ENCODE measurements around the gene ARG2.

- TF ChIP-seq CHD1 (IDR thresholded peaks at IDR 0.05; ENCODE audit: low read length): no peak
- no peak for TF ChIP-seq RCOR1 (IDR thresholded peaks at IDR 0.05; ENCODE audit: borderline replicate concordance in 1 of 2, low read depth in 2 of 2, low read length in 2 of 2)
- TF ChIP-seq JUNB (CRISPR knock-in tag; conservative IDR thresholded peaks at IDR 0.05): no peak
- no peak for TF ChIP-seq ZBTB17 (CRISPR knock-in tag; IDR thresholded peaks at IDR 0.05)
- TF ChIP-seq SRSF3 (IDR thresholded peaks at IDR 0.05; ENCODE audit: insufficient read depth, low read length): no peak
Observed at GRCh38 chr14:67645414-67645813, 25.7 kb downstream of the ARG2 start.
